ENCODE data around the gene BCL6.

DNA sequence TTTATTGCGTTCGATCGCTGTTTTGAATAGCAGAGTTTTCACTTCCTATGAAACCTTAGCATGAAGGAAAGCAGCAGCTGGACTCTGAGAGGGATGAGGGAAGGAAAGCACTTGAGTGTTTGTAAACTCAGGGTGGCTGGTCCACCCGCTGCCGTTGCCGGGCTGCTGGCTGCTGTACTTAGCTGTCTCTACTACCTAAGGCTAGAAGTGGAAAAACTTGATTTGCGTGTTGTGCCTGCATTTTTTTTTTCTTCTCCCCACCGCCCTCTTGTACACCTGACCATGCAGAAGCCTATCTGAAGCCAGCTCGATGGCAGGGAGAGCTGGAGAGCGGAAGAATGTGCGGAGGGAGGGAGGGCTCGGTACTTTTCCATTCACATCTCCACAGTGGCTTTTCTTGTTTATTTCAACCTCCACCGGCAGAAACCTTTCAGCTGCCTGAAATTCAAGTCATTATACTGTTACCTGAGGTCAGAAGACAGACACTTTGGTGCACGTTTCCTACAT is 4.8 kb upstream of the BCL6 start:
- TF ChIP-seq, protein P1, sequence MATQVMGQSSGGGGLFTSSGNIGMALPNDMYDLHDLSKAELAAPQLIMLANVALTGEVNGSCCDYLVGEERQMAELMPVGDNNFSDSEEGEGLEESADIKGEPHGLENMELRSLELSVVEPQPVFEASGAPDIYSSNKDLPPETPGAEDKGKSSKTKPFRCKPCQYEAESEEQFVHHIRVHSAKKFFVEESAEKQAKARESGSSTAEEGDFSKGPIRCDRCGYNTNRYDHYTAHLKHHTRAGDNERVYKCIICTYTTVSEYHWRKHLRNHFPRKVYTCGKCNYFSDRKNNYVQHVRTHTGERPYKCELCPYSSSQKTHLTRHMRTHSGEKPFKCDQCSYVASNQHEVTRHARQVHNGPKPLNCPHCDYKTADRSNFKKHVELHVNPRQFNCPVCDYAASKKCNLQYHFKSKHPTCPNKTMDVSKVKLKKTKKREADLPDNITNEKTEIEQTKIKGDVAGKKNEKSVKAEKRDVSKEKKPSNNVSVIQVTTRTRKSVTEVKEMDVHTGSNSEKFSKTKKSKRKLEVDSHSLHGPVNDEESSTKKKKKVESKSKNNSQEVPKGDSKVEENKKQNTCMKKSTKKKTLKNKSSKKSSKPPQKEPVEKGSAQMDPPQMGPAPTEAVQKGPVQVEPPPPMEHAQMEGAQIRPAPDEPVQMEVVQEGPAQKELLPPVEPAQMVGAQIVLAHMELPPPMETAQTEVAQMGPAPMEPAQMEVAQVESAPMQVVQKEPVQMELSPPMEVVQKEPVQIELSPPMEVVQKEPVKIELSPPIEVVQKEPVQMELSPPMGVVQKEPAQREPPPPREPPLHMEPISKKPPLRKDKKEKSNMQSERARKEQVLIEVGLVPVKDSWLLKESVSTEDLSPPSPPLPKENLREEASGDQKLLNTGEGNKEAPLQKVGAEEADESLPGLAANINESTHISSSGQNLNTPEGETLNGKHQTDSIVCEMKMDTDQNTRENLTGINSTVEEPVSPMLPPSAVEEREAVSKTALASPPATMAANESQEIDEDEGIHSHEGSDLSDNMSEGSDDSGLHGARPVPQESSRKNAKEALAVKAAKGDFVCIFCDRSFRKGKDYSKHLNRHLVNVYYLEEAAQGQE (IDR thresholded peaks at IDR 0.05): no peak
- TF ChIP-seq, protein P2, sequence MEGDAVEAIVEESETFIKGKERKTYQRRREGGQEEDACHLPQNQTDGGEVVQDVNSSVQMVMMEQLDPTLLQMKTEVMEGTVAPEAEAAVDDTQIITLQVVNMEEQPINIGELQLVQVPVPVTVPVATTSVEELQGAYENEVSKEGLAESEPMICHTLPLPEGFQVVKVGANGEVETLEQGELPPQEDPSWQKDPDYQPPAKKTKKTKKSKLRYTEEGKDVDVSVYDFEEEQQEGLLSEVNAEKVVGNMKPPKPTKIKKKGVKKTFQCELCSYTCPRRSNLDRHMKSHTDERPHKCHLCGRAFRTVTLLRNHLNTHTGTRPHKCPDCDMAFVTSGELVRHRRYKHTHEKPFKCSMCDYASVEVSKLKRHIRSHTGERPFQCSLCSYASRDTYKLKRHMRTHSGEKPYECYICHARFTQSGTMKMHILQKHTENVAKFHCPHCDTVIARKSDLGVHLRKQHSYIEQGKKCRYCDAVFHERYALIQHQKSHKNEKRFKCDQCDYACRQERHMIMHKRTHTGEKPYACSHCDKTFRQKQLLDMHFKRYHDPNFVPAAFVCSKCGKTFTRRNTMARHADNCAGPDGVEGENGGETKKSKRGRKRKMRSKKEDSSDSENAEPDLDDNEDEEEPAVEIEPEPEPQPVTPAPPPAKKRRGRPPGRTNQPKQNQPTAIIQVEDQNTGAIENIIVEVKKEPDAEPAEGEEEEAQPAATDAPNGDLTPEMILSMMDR (IDR thresholded peaks at IDR 0.05; ENCODE audit: low read depth, low read length, missing input control): no peak

All from liver (tissue), 2 donors.